Sigmoid colon (tissue), 7 donors: ENCODE measurements around the gene NRG2. TPM values are rescaled to one million over a fixed set of nuclear protein-coding genes. Genes with fewer than 3 reads are reported as not detected.

Experiments
- DNase-seq: peaks from one replicate; pipeline ENCODE4 v3.0.0-alpha.2; 2019
- H3K27ac ChIP-seq, 4 donors: fragments of 200-600 bp; sonication (generic); one replicate each; pipeline ENCODE4 v1.5.1; 2016 to 2019; ENCODE audit warnings: mild to moderate bottlenecking in 1 of 4
- H3K27me3 ChIP-seq, 3 donors: fragments of 200-600 bp; sonication (generic); one replicate each; pipeline ENCODE4 v1.5.1; 2019; ENCODE audit warnings: mild to moderate bottlenecking in 1 of 3
- H3K36me3 ChIP-seq, 4 donors: fragments of 200-600 bp; sonication (generic); one replicate each; pipeline ENCODE4 v1.5.1; 2016 to 2019
- H3K4me1 ChIP-seq, 4 donors: fragments of 200-600 bp; sonication (generic); one replicate each; pipeline ENCODE4 v1.5.1; 2017 to 2019
- H3K4me3 ChIP-seq, 4 donors: fragments of 200-600 bp; sonication (generic); one replicate each; pipeline ENCODE4 v1.5.1; 2017 to 2019; ENCODE audit warnings: mild to moderate bottlenecking in 2 of 4, moderate library complexity in 1 of 4
- H3K9me3 ChIP-seq, 4 donors: fragments of 200-600 bp in 3 of 4; sonication (generic) in 3 of 4; one replicate each; pipeline versions ENCODE4 v1.5.1 to v1.6.1; 2013 to 2019
- EP300 ChIP-seq, 4 donors: sonication (generic); formaldehyde crosslinking; IDR thresholded peaks; one replicate each; pipeline ENCODE4 v1.6.1; 2017; ENCODE audit warnings: antibody characterized with exemption in 4 of 4
- POLR2A ChIP-seq, 2 donors: fragments of 450-650 bp; IDR thresholded peaks; one replicate each; pipeline ENCODE4 v1.6.1; 2016; ENCODE audit warnings: antibody characterized with exemption in 2 of 2, mild to moderate bottlenecking in 2 of 2, moderate library complexity in 2 of 2
- POLR2AphosphoS5 ChIP-seq, 4 donors: sonication (generic); formaldehyde crosslinking; IDR thresholded peaks; one replicate each; pipeline ENCODE4 v1.6.1; 2017; ENCODE audit warnings: antibody characterized with exemption in 4 of 4
- WGBS, 2 donors: extraction: QIAGEN DNeasy Blood & Tissue Kit; methylation state at CpG; one replicate each; pipeline ENCODE4 v1.1.7; 2013; 5-methylcytosine and 5-hydroxymethylcytosine counted together
- intact Hi-C: fragments of 100-400 bp; cut with DNase I; formaldehyde crosslinking; loops from one replicate; pipeline ENCODE4 v1.15.1; 2023
- polyA plus RNA-seq, 3 donors: library from polyadenylated mRNA; stranded (reverse); fragments of 200-250 nt; gene quantifications; one replicate each; pipeline ENCODE4 v1.2.3, GENCODE V29; 2013
- total RNA-seq, 4 donors: library from RNA; depleted of rRNA; stranded (reverse); fragments of >200 nt; gene quantifications; one replicate each; pipeline ENCODE4 v1.1.0, GENCODE V29; 2016
- TF ChIP-seq, protein P1 (sequence below), 4 experiments: fragments of 450-650 bp in 3 of 4; fragments of 200-600 bp in 1 of 4; IDR thresholded peaks; one replicate each; pipeline ENCODE4 v1.5.1; 2016 to 2019; ENCODE audit warnings: antibody characterized with exemption in 4 of 4, mild to moderate bottlenecking in 3 of 4, moderate library complexity in 2 of 4
- donor health status: healthy with polysubstance abuse.
- donor health status: Bipolar disorder and iron deficiency.
- donor health status: healthy.

NRG2 gene
- total and polyA plus RNA-seq, 7 donors = 0.80 to 11.9 (median 4.8) TPM; not detected in 2

DNA sequence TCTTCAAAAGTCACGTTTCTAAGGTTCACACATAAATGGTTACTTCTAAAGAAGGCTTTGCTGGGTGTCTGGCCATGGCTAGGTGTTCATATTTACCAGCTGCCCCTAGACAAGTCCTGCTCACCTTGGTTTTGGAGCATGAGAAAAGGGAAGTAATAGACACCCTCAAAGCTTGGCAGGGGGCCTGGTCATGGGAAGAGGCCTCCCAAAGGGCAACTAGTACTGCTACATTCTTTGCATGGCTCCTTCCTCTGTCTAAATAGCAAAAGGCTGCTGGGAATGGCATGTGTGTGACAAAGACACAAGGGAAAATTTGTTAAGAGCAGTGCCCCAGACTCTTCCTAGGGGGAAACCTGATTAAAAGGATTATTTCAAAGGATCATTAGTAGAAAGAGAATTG, 93.4 kb downstream of the NRG2 start:
- intact Hi-C loops = no loop called here
- H3K27me3 ChIP-seq = no peaks in the 10 kb centered on the region
- 60 to 77% methylated on average over 1 of the region's 1 CpG for WGBS, 2 donors
- no peaks in the 10 kb centered on the region for H3K9me3 ChIP-seq
- no peak overlapping the region for H3K4me3 ChIP-seq
- DNase-seq = no peak
- peaks cover 0 to 12% (median 0%) of the 10 kb centered on the region in 4 donors for H3K4me1 ChIP-seq
- no peak for TF ChIP-seq EP300 (IDR thresholded peaks at IDR 0.05)
- TF ChIP-seq POLR2AphosphoS5 (IDR thresholded peaks at IDR 0.05) = no peak
- TF ChIP-seq, protein P1, sequence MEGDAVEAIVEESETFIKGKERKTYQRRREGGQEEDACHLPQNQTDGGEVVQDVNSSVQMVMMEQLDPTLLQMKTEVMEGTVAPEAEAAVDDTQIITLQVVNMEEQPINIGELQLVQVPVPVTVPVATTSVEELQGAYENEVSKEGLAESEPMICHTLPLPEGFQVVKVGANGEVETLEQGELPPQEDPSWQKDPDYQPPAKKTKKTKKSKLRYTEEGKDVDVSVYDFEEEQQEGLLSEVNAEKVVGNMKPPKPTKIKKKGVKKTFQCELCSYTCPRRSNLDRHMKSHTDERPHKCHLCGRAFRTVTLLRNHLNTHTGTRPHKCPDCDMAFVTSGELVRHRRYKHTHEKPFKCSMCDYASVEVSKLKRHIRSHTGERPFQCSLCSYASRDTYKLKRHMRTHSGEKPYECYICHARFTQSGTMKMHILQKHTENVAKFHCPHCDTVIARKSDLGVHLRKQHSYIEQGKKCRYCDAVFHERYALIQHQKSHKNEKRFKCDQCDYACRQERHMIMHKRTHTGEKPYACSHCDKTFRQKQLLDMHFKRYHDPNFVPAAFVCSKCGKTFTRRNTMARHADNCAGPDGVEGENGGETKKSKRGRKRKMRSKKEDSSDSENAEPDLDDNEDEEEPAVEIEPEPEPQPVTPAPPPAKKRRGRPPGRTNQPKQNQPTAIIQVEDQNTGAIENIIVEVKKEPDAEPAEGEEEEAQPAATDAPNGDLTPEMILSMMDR (IDR thresholded peaks at IDR 0.05) = no peak
- TF ChIP-seq POLR2A (IDR thresholded peaks at IDR 0.05) = no peak
- H3K36me3 ChIP-seq = no peaks in the 10 kb centered on the region
- H3K27ac ChIP-seq = no peak overlapping the region

GRCh38 chr5:139947727-139948126, 95.4 kb downstream of the NRG2 start:
- Histone ChIP-seq H3K36me3 (no peaks in the 10 kb centered on the region), H3K9me3 (no peaks in the 10 kb centered on the region), H3K27me3 (no peaks in the 10 kb centered on the region), H3K4me3 (no peak overlapping the region), H3K27ac (no peak overlapping the region), H3K4me1 (peaks cover 0 to 12% (median 0%) of the 10 kb centered on the region in 4 donors)
- DNase-seq = no peak
- TF ChIP-seq, protein P1 (IDR thresholded peaks at IDR 0.05) = no peak
- TF ChIP-seq POLR2AphosphoS5 (IDR thresholded peaks at IDR 0.05) (no peak), EP300 (IDR thresholded peaks at IDR 0.05) (no peak)
- intact Hi-C loops = no loop called here

DNA sequence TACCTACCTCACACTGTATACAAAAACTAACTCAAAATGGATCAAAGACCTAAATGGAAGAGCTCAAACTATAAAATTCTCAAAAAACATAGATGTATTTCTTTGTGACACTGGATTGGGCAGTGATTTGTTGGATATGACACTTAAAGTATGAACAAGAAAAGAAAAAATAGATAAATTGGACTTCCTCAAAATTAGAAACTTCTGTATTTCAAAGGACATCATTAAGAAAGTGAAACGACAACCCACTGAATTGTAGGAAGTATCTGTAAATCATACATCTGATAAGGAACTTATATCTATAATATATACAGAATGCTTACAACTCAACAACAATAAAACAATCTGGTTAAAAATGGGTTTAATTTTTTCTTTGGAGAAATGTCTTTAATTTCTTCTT, 96.7 kb downstream of the NRG2 start:
- TF ChIP-seq POLR2AphosphoS5 (IDR thresholded peaks at IDR 0.05) (no peak), EP300 (IDR thresholded peaks at IDR 0.05) (no peak), POLR2A (IDR thresholded peaks at IDR 0.05) (no peak)
- TF ChIP-seq, protein P1 (IDR thresholded peaks at IDR 0.05) = no peak
- intact Hi-C loops = no loop called here
- H3K4me3 ChIP-seq = no peak overlapping the region
- no peak overlapping the region for H3K27ac ChIP-seq
- 10 to 26% methylated on average over 1 of the region's 1 CpG for WGBS, 2 donors
- H3K36me3 ChIP-seq = no peaks in the 10 kb centered on the region
- no peaks in the 10 kb centered on the region for H3K27me3 ChIP-seq
- H3K9me3 ChIP-seq = peaks cover 0 to 2% (median 0%) of the 10 kb centered on the region in 4 donors
- no peak for DNase-seq
- H3K4me1 ChIP-seq = peaks cover 0 to 5% (median 0%) of the 10 kb centered on the region in 4 donors

DNA sequence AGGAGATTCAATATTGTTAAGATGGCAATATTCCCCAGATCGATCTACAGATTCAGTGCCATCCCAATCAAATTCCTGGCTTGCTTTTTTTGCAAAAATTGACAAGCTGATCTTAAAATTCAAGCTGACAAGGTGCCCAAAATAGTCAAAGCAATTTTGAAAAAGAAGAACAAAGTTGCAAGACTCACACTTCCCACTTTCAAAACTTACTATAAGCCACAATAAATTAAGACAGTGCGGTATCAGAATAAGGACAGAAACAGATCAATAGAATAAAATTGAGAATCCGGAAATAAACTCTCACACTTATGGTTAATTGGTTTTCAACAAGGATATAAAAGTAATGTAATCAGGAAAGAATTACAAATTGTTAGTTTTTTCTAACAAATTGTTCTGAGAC, 97.1 kb downstream of the NRG2 start:
- TF ChIP-seq POLR2AphosphoS5 (IDR thresholded peaks at IDR 0.05) (no peak), EP300 (IDR thresholded peaks at IDR 0.05) (no peak), POLR2A (IDR thresholded peaks at IDR 0.05) (no peak)
- TF ChIP-seq, protein P1 (IDR thresholded peaks at IDR 0.05) = no peak
- intact Hi-C loops = no loop called here
- peaks cover 0 to under 1% (median 0%) of the 10 kb centered on the region in 4 donors for H3K4me1 ChIP-seq
- peaks cover 0 to 2% (median 0%) of the 10 kb centered on the region in 4 donors for H3K9me3 ChIP-seq
- H3K36me3 ChIP-seq = no peaks in the 10 kb centered on the region
- 81 to 91% methylated on average over 3 of the region's 3 CpGs for WGBS, 2 donors
- H3K4me3 ChIP-seq = no peak overlapping the region
- H3K27me3 ChIP-seq = no peaks in the 10 kb centered on the region
- no peak for DNase-seq
- H3K27ac ChIP-seq = no peak overlapping the region

GRCh38 chr5:139942243-139942642, 100.9 kb downstream of the NRG2 start:
- TF ChIP-seq EP300 (IDR thresholded peaks at IDR 0.05) = no peak
- no peak for TF ChIP-seq POLR2AphosphoS5 (IDR thresholded peaks at IDR 0.05)
- no peak for TF ChIP-seq POLR2A (IDR thresholded peaks at IDR 0.05)
- TF ChIP-seq, protein P1 (IDR thresholded peaks at IDR 0.05) = no peak
- WGBS, 2 donors = 66 to 71% methylated on average over 1 of the region's 1 CpG
- intact Hi-C loops = no loop called here

More at GRCh38 chr5:139942243-139942642, 100.9 kb downstream of the NRG2 start:
- no peaks in the 10 kb centered on the region for H3K4me1 ChIP-seq
- no peaks in the 10 kb centered on the region for H3K36me3 ChIP-seq
- no peak overlapping the region for H3K4me3 ChIP-seq
- no peaks in the 10 kb centered on the region for H3K27me3 ChIP-seq
- no peak for DNase-seq
- peaks cover 0 to 3% (median 1%) of the 10 kb centered on the region in 4 donors for H3K9me3 ChIP-seq
- H3K27ac ChIP-seq = no peak overlapping the region
